Fibroblast of pulmonary artery (primary cell): ENCODE data around the gene DEPDC1.
"Not testable (repeated sequence)": the region's sequence is repeated elsewhere in the genome, so short reads cannot be mapped to it uniquely, and the experiment has no call there.

Experiments used
- DNase-seq: peaks from one replicate; pipeline ENCODE4 v3.0.0-alpha.2; 2010; ENCODE audit warnings: low read depth
- H3K4me3 ChIP-seq: replicated peaks from 2 replicates; pipeline ENCODE4 v1.5.1; 2011; ENCODE audit warnings: low read depth, mild to moderate bottlenecking, control low read depth, low read length, moderate library complexity
- TF ChIP-seq, protein P1 (sequence below): IDR thresholded peaks from 2 replicates; pipeline ENCODE4 v1.5.1; 2011; ENCODE audit warnings: mild to moderate bottlenecking, control low read depth, low read length, inconsistent platforms; ENCODE audit errors: missing control alignments

Gene DEPDC1

GRCh38 chr1:68479501-68479900 lies 17.4 kb downstream of the DEPDC1 start:
- DNase-seq, result no peak
- TF ChIP-seq, protein P1, sequence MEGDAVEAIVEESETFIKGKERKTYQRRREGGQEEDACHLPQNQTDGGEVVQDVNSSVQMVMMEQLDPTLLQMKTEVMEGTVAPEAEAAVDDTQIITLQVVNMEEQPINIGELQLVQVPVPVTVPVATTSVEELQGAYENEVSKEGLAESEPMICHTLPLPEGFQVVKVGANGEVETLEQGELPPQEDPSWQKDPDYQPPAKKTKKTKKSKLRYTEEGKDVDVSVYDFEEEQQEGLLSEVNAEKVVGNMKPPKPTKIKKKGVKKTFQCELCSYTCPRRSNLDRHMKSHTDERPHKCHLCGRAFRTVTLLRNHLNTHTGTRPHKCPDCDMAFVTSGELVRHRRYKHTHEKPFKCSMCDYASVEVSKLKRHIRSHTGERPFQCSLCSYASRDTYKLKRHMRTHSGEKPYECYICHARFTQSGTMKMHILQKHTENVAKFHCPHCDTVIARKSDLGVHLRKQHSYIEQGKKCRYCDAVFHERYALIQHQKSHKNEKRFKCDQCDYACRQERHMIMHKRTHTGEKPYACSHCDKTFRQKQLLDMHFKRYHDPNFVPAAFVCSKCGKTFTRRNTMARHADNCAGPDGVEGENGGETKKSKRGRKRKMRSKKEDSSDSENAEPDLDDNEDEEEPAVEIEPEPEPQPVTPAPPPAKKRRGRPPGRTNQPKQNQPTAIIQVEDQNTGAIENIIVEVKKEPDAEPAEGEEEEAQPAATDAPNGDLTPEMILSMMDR, result no peak
- no peak overlapping the region for H3K4me3 ChIP-seq

DNA sequence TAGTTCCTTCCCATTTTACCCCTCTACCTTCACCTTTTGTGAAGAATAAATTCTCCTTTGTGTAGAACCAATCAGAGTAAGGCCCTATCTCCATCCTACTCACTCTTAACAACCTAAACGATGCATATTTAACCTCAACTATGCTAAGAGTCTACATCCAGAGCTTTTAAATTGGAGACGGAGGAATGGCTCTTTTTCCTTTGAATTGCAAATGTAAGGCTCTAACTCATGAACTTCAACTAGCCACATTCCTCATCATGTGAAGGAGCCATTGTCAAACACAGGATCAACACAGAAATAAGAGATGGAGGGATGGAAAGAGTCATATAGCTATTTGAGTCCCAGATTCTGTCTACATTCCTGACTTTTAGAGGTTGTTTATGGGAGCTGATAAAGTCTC lies 18.2 kb downstream of the DEPDC1 start:
- no peak overlapping the region for H3K4me3 ChIP-seq
- TF ChIP-seq, protein P1, result no peak
- DNase-seq, result no peak

GRCh38 chr1:68476626-68477025 lies 20.3 kb downstream of the DEPDC1 start:
- peak overlapping the region; percentile 28 for H3K4me3 ChIP-seq
- not testable (repeated sequence) for DNase-seq

- TF ChIP-seq, protein P1, result no peak
- no peak overlapping the region for H3K4me3 ChIP-seq
- no peak for DNase-seq
Observed at GRCh38 chr1:68473060-68473459, 23.8 kb downstream of the DEPDC1 start.

GRCh38 chr1:68470388-68470970 lies 26.4 kb downstream of the DEPDC1 start:
- DNase-seq, result peak; percentile 53
- TF ChIP-seq, protein P1, result peak; percentile 81
- no peak overlapping the region for H3K4me3 ChIP-seq

- TF ChIP-seq, protein P1, result no peak
- DNase-seq, result no peak
- no peak overlapping the region for H3K4me3 ChIP-seq
Observed at GRCh38 chr1:68464891-68465290, 32.0 kb downstream of the DEPDC1 start.

DNA sequence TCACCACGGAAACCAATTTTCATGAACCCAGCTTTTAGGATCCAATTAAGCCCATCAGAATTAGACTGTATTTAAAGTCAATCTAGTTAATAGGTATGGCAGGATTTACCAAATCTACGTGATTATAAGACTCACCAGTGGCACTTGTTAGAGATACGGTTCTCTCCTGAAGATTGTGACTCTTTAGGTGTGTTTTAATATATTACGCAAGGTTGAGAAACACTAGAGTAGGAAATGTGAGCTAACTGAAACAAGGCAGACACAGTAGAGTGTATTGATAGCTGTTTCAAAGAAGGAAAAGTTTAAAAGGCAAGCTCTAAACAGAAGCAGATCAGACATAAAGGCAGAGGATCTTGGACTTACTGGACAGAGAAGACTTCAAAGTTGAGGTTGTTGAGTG lies 35.9 kb downstream of the DEPDC1 start:
- no peak overlapping the region for H3K4me3 ChIP-seq
- DNase-seq, result no peak
- TF ChIP-seq, protein P1, result no peak

DNA sequence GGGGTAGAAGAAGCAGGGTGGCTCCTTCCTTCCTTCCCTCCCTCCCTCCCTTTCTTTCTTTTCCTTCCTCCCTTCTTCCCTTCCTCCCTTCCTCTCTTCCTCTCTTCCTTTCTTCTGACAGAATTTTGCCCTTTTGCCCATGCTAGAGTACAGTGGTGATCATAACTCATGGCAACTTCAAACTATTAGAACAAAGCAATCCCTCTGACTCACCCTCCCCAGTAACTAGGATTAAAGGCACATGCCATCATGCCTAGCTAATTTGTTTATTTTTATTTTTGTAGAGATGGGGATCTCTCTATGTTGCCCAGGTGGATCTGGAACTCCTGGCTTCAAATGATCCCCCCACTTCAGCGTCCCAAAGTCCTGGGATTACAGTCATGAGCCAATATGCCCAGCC lies 37.1 kb downstream of the DEPDC1 start:
- peak; percentile 33 for DNase-seq
- H3K4me3 ChIP-seq, result no peak overlapping the region
- TF ChIP-seq, protein P1, result no peak
